CMK (cell line): ENCODE results near the gene TMEM131.
"Not testable (repeated sequence)": the region's sequence is repeated elsewhere in the genome, so short reads cannot be mapped to it uniquely, and the experiment has no call there.

Experiments used
- DNase-seq: peaks from one replicate; pipeline ENCODE4 v3.0.0-alpha.2; 2010; ENCODE audit warnings: low read depth

Gene TMEM131

DNA sequence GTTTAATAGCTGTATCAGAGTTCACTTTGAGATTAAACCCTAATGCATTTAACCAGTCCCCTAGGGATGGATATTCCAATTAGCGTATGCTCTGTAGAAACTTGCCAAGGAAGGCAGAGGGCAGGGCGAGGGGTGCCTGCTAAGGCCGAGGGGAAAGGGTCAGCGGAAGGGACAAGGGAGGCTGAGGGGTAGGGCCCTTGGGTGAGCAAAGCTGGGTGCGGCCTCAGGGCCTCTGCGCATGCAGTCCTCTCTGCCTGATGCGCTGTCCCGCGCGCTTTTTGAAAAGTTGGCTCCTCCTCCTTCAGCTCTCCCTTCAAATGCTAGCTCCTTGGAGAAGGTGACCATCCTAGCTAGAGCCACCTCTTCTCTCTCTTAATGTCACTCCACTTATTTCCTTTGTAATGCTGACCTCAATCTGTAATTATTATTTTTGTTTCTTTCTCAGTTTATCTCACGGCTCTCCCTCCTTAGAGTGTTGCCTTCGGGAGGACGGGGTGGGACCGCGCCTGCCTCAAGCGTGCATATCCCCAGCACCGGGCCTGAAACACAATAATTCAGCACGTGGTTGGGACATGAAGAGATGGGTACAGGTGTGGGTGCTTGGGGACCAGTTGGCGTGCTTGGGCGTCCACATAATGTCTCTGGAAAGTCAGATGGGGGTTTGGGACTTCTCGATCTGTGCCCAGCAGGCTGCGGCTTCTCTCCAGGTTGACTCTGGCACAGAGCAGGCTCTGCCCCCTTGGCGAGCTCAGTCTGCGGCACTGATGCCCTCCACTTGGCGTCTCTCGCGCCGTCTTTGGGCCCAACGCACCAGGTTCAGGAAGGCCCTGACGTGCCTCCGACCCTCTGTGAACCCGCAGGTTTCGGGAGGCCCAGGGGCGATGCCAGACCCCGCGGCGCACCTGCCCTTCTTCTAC is 272.3 kb downstream of the TMEM131 start:
- no peak for DNase-seq

DNA sequence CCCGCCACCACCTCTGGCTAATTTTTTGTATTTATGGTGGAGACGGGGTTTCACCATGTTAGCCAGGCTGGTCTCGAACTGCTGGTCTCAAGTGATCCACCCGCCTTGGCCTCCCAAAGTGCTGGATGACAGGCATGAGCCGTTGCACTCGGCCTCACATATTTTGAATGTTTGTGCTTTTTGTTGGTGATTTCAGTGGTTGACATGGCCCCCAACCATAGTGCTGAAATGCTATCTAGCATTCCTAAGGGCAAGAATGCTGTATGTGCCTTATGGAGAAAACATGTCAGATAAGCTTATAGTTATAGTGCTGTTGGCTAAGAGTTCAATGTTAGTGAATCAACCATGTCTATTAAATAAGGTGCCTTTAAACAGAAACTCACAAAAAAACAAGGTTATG is 273.5 kb downstream of the TMEM131 start:
- DNase-seq: no peak

DNA sequence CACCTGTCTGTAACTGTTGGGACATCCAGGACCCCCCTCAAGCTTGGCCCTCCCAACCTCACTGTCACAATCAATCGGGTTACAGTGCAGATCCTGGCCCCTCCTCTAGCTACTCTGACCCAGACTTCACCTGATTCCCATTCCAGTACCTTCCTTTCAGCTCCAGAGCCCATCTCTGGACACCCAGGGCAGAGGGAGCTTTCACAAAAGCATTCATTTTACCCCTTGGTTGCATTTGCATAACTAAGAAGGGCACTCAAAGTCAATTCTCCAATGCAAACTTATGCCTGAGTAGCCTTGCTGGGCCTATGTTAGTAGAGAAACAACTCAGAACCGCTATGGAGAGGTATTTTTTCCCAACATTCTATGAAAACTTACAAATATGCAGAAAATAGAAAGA is 275.0 kb downstream of the TMEM131 start:
- no peak for DNase-seq

- DNase-seq: no peak
Observed at GRCh38 chr2:97719362-97720155, 276.2 kb downstream of the TMEM131 start.

GRCh38 chr2:97718942-97719341 is 276.8 kb downstream of the TMEM131 start:
- DNase-seq: no peak

DNA sequence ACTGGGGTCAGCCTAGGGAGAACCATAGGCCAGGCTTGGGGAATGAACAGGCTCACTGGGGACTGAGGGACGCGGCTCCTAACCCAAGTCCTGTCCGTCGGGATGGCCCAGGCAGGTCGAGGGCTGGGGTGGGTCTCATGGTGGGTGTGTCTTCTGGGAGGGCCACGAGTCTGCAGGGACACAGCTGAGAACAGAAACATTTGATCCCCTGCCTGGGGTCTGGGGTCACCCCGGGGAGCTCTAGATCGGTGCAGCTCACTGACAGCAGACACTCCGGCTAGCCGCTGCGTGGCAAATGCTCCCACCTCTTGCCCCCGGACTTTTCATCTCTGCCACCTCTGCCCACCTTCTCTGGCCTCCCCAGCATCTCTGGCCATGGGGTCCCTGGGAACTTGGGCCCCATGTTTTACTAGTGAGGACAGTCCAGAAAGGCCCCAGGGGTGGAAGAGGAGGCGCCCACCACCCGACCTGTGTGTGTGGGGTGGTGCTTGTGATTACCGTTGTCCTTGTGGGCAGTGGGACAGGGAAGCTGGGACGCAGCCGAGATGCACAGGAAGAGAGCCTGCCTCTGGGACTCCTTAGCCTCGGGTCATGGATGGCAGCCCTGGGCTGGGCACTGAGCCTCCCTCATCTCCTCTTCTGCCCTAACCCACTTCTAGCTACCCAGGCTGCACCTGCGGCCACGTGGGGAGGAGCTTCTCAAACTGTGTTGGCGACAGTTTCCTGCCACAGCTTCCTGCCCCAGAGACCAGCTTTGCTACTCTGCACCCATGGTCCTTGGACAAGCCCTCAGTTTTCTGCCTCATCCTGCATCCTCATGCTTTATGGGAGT is 277.5 kb downstream of the TMEM131 start:
- peak; percentile 21 for DNase-seq

- no peak for DNase-seq
Observed at GRCh38 chr2:97717613-97717995, 278.1 kb downstream of the TMEM131 start.

- no peak for DNase-seq
Observed at GRCh38 chr2:97716695-97717612, 278.8 kb downstream of the TMEM131 start.

DNA sequence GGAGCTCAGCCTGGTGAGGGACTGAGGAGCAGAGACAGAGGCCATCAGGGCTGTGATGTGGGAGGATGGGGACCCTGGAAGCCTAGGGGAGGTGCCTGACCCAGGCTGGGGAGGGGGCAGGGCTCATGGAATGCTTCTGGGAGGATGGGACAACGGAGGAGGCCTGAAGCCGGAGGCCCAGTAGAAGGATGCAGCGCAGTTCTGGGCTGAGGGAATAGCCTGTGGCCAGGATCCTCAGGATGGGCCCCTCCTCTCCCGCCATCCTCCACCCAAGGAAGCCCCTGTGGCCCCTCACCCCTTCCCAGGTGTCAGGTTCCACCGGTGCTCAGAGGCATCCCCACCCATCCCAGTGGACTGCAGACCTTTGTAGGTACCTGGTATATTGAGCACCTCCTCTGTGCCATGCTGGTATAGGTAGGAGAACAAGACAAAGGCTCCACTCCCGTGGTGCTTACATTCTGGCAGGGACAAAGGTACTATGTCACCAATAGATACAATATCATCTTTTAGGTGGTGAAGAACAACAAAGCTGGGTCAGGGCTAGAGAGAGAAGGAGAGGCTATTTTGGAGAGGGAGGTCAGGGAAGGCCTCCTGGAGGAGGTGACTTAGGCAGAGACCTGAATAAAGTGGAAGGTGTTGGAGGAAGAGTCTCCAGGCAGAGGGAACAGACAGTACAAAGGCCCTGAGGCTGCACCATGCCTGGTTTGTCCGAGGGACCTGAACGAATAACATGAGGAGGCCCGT is 279.6 kb downstream of the TMEM131 start:
- no peak for DNase-seq

DNA sequence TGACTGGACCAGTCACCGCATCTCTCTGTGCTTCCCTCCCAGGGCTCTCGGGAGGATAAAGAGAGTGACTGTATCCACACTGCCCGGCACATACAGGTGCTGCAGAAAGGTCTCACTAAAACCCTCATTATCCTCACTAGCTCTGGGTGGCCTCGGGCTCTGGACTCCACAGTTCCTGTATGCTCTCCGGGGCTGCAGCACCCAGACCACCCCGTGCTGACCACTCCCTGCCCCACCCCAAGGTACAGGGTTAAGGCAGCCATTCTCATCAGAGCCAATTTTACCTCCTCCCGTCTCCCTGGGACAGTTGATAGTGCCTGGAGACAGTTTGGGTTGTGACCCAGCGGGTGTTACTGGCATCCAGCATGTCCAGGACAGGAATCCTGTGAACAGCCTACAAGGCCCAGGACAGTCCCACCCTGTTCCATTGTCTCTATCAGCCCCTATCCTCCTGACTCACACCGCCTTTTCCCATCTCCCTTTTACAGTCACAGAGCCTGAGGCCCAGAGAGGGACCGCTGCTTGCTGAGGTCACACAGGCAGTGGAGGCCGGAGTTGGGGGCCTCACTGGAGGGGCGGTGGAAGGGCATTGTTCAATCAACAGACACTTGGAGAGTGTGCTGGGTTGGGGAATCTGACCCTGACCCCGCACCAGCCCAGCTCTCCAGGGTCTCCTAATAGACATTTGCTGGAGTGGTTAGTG is 280.6 kb downstream of the TMEM131 start:
- DNase-seq: no peak

DNA sequence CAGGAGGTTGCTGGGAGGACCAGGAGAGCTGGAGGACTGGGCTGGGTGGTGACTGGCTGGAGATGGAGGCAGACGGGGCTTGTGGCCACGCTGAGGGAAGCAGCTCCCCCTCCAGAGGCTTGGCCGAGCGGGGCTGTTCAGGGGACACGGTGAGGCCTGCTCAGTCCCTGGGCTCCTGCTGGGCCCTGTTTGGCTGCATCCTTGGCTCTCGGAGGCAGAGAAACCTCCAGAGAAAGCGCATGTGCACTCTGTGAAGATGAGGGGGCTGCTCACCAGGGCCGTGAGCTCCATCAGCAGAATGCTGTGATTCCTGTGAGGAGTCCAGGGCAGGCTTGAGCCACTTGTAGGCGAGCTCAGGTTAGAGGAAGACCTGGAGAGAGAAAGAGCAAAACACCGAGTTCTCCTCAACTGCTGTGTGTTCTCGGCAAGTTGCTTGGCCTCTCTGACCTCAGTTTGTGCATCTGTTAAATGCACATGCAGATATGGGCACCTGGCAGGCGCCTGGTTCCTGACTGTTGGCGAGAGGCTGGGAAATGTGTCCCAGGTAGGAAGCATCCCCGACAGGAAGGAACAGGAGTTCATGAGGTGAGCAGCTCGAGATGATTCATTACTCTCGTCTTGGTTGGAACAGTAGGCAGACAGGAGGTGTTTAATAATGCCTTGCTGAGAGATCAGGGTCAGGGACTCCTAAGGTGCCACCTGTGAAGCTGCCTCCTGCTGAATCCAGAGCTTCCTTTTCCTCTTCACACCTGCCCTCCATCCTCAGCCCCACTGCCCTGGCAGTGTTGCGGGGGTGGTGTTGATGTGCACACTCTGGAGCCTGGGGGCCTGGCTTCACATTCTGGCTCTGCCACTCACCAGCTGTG is 281.4 kb downstream of the TMEM131 start:
- no peak for DNase-seq

- DNase-seq: no peak
Observed at GRCh38 chr2:97713296-97714083, 282.3 kb downstream of the TMEM131 start, which contains the start of gene ZAP70. Gene ZAP70 (plus strand): TSS chr2:97713576. CDS start chr2:97724037, 10,461 bp downstream.

DNA sequence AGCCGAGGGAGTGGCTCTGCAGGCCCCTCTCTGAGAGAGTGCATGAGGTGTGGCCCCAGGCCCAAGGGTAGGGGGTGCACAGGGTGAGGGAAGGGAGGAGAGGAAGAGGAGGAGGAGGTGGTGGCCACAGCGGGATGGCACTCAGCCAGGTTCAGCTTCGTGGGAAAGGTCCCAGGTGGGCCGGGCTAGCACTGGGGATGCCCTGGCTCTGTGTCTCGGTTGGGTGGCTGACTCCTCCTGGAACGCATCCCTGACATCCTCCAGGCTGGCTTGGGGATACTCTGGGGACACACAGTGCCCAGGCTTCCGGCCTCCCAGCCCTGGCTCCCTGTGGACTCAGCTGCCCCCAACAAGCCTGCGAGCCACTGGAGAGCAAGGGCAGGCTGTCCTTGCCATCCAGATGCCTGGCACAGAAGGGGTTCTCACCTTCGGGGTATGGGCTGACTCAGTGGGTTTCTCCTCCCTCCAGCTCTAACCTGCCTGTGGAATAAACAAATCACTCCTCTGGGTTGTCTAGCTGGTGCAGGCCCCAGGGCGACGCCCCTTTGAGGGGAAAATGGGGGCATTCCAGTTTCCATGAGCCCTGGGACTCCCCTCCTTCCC is 283.0 kb downstream of the TMEM131 start:
- DNase-seq: no peak

GRCh38 chr2:97712175-97712574 is 283.6 kb downstream of the TMEM131 start:
- not testable (repeated sequence) for DNase-seq

DNA sequence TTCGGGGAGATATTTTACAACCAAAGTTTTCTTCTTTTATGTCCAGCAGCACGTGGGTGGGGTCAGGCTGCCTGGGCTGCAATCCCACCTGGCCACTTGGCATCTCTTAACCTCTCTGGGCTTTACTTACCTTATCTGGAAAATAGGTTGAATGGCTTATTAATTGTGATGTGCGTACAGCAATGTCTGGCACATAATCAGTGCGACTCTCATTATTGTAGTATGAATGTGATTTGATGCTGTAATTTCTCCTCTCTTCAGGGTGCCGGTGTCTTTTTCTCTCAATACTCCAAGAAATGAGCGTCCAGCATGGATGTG is 284.4 kb downstream of the TMEM131 start:
- DNase-seq: no peak

DNA sequence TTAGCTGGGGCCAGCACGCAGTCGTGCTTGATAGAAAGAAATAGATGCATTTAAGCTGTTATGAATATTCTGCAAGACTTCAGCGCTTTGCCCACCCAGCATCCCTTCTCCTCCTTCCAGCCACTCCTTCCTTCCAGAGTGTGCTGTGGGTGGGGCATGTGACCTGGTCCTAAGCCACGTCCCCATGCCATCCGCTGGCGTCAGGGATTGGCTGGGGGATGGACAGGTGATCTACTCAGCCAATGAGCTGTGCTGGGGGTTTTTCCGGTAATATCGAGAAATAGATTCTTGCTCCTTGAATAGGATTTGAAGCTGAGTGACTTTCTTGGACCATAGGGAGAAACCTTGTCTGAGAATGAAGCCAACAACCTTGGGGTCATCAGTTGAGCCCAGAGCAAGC is 287.1 kb downstream of the TMEM131 start:
- no peak for DNase-seq

GRCh38 chr2:97708048-97708380 is 287.7 kb downstream of the TMEM131 start:
- DNase-seq: no peak
